NCI-H345 (cell line): ENCODE results near the gene SRP54.
A peak's percentile ranks its signal among the peaks of the same experiment; 100 is the strongest.
"Not testable (repeated sequence)": the region's sequence is repeated elsewhere in the genome, so short reads cannot be mapped to it uniquely, and the experiment has no call there.

Experiments used
- DNase-seq: peaks from one replicate; lab custom pipeline; 2025; lab: John Stamatoyannopoulos, UW

Gene SRP54

DNA sequence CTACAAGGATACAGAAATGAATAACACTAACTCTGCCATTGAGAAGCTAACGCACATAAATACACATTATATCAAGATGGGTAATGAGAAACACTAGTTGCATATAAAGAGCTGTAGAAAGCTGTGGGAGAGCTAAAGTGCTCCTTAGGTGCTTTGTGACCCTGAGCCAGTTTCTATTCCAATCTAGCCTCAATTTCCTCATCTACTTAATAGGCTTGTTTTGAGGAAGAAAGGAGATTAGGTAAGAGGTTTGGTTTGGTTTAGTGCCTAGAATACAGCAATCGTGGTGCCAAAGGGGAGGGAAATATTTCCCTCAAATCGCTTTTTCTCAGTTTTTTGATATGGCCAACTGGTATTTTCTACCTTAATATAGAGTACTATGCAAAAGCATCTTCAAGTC lies 994 bp downstream of the SRP54 start:
- no peak for DNase-seq

GRCh38 chr14:34985740-34986139 lies 2.9 kb downstream of the SRP54 start:
- DNase-seq, result no peak

DNA sequence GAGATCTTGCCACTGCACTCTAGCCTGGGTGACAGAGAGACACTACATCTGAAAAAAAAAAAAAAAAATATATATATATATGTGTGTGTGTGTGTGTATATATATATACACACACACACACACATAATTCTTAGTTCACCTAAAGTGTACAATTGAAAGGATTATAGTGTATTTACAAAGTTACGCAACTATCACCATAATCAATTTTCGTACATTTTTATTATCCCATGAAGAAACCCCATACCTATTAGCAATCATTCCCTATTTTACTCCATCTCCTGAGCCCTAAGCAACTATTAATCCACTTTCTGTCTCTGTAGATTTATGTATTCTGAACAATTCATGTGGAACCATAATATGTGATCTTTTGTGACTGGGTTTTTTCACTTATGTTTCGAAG lies 4.4 kb downstream of the SRP54 start:
- no peak for DNase-seq

DNA sequence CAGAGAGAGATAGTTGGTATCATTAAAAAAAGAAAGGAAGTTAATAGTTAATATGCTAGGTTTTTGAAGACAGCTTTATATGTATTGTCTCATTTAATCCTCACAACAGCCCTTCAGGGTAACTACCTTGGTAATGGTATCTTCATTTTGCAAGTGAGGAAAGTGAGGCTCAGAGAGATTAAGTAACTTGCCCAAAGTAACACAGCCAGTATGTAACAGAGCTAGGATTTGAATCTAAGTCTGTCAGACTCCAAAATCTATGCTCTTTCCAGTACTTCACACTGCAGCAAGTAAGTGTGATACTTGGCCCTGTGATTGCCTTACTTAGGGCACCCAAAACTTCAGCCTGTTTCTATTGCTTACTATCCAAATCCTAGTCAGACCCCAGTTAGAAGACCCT lies 7.0 kb downstream of the SRP54 start:
- DNase-seq, result no peak

DNA sequence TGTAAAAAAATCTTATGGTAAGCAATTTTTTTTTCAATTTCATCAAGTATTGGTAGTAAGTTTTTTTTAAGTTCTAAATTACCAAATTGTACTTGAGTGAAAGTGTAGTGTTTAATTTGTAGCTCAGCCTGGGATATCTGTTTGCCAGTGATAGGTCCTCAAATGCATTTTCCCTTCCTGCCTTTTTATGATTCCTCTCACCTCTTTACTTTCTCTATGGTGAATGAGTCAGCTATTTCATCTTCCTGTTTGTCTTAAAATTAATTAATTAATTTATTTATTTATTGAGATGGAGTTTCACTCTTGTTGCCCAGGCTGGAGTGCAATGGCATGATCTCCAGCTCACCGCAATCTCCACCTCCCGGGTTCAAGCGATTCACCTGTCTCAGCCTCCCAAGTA lies 10.6 kb downstream of the SRP54 start:
- no peak for DNase-seq

- DNase-seq, result no peak
Observed at GRCh38 chr14:34994668-34995067, 11.9 kb downstream of the SRP54 start.

DNA sequence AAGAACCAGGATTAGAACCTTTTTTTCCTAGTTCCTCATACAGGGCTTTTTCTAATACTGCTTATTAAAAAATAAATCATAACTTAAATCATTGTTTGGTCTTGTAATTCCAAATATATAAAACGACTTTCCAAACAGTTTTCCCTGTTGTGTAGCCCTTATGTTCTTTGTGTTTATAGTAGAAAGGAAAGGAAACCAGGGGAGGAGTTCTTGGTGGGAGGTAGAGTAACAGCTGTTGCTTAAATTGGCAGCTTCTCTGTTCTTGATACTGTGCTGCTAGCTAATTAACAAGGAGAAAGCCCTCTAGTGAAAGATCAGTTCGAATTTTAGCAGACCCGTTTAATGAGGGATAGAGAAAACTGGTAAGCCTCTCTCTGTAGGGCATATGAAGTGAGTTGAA lies 15.0 kb downstream of the SRP54 start:
- no peak for DNase-seq

- no peak for DNase-seq
Observed at GRCh38 chr14:34999500-34999899, 16.7 kb downstream of the SRP54 start.

GRCh38 chr14:35001621-35002020 lies 18.8 kb downstream of the SRP54 start:
- DNase-seq, result no peak

GRCh38 chr14:35004839-35005238 lies 22.0 kb downstream of the SRP54 start:
- no peak for DNase-seq

GRCh38 chr14:35016568-35016967 lies 33.8 kb downstream of the SRP54 start:
- no peak for DNase-seq

DNA sequence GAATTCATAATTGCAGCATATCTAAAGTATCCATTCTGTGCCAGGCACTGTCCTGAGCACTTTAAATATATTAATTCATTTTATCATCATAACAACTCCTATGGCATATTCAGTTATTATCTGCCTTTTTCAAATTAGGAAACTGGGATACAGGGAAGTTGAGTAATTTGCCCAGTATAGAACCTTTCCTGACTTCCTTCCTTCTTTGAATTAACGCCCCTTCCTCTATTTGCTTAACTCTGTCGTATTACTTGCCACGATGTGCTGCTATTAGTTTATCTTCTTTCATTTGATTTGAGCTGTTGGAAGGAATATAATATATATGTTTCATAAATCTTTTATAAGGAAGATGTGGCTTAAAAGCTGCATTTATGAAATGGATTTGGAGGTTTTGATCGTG lies 37.9 kb downstream of the SRP54 start:
- no peak for DNase-seq

GRCh38 chr14:35028435-35028834 lies 45.6 kb downstream of the SRP54 start:
- no peak for DNase-seq

- DNase-seq, result no peak
Observed at GRCh38 chr14:35032562-35032961, 49.8 kb downstream of the SRP54 start.

GRCh38 chr14:35034440-35034833 lies 51.6 kb downstream of the SRP54 start:
- DNase-seq, result no peak

DNA sequence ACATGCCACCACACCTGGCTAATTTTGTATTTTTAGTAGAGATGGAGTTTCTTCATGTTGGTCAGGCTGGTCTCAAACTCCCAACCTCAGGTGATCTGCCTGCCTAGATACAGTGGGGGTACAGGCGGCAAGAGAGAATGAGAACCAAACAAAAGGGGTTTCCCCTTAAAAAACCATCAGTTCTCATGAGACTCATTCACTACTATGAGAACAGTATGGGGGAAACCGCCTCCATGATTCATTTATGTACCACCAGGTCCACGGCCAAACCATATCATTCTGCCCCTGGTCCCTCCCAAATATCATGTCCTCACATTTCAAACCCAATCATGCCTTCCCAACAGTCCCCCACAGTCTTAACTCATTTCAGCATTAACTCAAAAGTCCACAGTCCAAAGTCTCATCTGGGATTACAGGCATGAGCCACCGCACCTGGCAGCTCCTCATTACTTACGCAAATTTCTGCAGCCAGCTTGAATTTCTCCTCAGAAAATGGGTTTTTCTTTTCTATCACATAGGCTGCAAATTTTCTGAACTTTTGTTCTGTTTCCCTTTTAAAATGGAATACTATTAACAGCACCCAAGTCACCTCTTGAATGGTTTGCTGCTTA lies 52.3 kb downstream of the SRP54 start:
- DNase-seq, result not testable (repeated sequence)

DNA sequence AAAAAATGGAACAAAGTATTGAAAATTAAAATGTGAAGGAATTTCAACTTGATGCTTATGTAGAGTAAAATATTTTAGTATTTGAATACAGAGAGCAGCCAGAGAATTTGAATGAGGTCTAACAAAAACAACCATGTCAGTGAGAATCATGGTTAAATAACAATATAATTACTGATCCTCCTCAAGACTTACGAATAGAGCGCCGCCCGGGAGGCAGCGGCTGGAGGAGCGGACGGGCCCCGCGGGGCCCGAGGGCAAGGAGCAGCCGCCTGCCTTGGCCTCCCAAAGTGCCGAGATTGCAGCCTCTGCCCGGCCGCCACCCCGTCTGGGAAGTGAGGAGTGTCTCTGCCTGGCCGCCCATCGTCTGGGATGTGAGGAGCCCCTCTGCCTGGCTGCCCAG lies 55.5 kb downstream of the SRP54 start:
- DNase-seq, result not testable (repeated sequence)

GRCh38 chr14:35042632-35043031 lies 59.8 kb downstream of the SRP54 start:
- no peak for DNase-seq

GRCh38 chr14:35043046-35043445 lies 60.3 kb downstream of the SRP54 start:
- no peak for DNase-seq

GRCh38 chr14:35044939-35045797 lies 62.4 kb downstream of the SRP54 start:
- no peak for DNase-seq

DNA sequence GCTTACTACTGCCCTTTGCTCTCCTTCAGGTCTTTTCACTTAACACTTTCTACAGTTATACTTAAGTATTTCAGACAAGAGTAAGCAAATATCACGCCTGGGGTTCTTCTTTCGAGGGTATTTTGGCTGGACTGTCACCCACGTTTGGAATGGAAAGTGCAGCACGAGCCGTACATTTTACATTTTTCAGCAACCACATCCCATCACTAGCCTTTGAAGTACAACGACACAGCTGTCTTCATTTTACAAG lies 62.9 kb downstream of the SRP54 start:
- no peak for DNase-seq

DNA sequence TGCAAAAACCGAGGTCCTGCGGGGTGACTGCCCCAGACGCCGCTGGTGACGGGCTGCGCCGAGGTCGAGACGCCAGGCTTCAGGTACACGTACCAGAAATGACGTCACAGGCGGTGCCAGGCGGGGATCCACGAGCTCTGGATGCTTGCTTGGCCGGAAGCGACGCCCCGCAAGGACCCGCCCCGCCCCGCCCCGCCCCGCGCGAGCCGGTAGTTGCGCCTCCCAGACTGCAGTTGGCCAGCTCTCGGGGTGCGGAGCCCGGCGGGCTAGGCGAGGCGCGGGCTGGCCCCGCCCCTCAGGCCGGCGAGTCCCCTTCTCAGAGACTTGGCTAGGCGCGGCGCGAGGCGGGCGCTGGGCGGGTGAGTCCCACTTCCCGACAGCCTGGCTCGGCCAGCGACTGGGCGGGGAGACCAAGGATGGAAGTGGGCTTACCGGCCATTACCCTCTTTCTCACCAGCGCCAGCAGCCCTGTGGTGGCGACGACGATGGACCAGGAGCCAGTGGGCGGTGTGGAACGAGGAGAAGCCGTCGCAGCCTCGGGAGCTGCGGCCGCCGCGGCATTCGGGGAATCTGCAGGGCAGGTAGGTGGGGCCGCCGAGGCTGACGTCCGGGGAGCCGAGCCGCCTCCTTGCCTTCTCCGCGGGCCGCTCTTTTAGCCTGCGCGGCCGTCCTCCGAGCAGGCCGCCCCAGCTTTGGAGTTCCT lies 63.4 kb downstream of the SRP54 start, which contains the start of gene FAM177A1:
TSS of gene FAM177A1 (plus strand) at position 225 of the 703 bp plus-strand sequence. CDS start at position 417, 192 bp downstream.
- peak; percentile 98 for DNase-seq
